Left kidney (tissue), 2 donors: ENCODE results near the gene EIF3CL. TPM values are rescaled to one million over a fixed set of nuclear protein-coding genes. Genes with fewer than 3 reads are reported as not detected.
"Not testable (repeated sequence)": the region's sequence is repeated elsewhere in the genome, so short reads cannot be mapped to it uniquely, and the experiment has no call there.

Experiments
- DNase-seq: peaks from one replicate; pipeline ENCODE4 v3.0.0-alpha.2; 2013
- polyA plus RNA-seq: library from polyadenylated mRNA; unstranded; fragments of 120-200 nt; gene quantifications from one replicate; pipeline ENCODE4 v1.2.1, GENCODE V29; 2013; ENCODE audit not compliant: insufficient read length

EIF3CL gene
- polyA plus RNA-seq, 1 donor: 98.7 TPM

DNA sequence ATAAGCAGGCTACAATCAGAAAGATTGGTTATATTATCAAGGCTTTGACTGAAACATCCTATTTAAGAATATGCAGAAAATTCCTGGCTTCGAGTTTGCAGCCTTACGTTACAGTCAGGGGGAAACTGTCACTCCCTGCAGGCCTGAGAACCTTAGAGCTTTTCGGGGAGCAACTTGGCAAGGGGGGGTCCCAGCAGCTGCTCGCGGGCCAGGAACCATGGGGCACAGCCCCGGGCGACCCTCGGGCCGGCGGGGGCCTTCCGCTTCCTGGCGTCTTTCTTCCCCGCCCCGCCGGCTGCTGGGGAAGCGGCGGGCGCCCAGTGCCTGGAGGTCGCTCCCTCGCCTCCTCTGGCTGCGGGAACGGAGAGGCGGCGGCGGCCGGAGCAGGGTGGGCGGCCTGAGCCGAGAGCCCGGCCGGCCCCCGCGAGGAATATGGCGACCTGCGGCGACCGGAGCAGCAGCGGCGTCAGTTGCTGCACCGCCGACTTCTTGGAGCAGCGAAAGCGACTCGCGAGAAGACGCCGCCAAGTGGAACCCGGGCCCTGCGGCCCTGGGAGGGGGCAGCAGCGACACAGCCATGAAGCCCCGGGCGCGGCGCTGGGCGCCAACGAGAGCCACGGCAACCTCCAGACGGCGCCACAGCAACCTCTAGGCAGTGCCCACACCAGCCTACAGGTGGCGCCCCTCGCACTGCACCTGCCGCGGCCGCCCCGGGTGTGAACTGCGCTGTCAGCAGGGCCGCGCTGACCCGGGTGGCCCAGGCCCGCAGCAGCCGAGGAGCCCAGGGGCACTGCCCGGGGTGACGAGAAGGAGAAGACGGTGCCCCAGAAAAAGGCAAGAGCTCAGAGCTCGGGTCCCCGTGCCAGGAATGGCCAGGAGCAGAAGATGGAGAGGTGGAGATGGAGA is 39.1 kb downstream of the EIF3CL start:
- DNase-seq: not testable (repeated sequence)

- DNase-seq: not testable (repeated sequence)
Observed at GRCh38 chr16:28363408-28363807, 40.2 kb downstream of the EIF3CL start, which contains the start of gene NPIPB6. TSS of gene NPIPB6 (minus strand) at chr16:28363508. CDS start at chr16:28362822, 686 bp downstream.

DNA sequence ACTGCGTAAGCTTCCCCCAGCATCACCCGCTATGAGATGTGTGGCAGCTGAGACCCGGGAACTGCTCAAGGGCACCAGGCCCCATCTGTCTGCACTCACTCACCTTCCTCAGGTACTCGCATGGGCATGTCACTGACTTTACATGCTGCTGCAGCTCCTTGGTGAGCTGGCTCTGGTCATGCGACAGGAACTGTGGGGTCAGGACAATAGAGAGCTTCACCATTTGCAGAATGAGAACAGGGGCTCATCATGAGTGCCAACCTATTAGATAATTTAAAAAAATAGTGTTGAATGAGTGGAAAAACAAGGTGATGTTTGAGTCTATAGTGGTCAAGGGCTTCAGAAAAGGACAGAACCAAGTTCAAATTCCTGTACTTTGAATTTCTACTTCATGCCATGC is 41.0 kb downstream of the EIF3CL start:
- DNase-seq: not testable (repeated sequence)

- not testable (repeated sequence) for DNase-seq
Observed at GRCh38 chr16:28338230-28338629, 65.4 kb downstream of the EIF3CL start.

GRCh38 chr16:28336940-28337710 is 66.5 kb downstream of the EIF3CL start:
- not testable (repeated sequence) for DNase-seq

GRCh38 chr16:28335678-28336077 is 68.0 kb downstream of the EIF3CL start:
- not testable (repeated sequence) for DNase-seq

DNA sequence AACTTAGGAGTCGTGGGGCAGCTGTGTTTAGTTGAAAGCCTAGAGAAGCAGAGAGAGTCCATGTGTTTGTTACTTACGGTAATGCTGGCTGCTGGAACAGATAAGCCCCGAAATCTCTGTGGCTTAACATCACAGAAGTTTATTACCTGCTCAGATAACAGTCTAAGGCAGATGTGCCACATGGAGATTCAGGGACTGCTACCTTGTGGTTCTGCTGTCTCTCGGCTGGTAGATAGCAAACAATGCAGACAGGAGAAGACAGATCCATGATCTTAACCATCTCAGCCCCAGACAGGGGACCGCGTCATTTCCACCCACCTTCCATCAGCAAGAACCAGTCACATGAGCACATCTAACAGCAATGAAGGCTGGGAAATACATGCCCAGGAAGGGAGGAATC is 71.0 kb downstream of the EIF3CL start:
- DNase-seq: not testable (repeated sequence)

- not testable (repeated sequence) for DNase-seq
Observed at GRCh38 chr16:28330981-28331380, 72.7 kb downstream of the EIF3CL start.

- DNase-seq: not testable (repeated sequence)
Observed at GRCh38 chr16:28330232-28330631, 73.4 kb downstream of the EIF3CL start.

Other genes starting within 250 kb of the EIF3CL start
- 83.1 TPM for gene XPO6, start 191.9 kb downstream of the EIF3CL start, polyA plus RNA-seq
- 16.9 TPM for gene SBK1, start 111.3 kb downstream of the EIF3CL start, polyA plus RNA-seq
- 3.8 TPM for gene NPIPB6, start 40.3 kb downstream of the EIF3CL start, polyA plus RNA-seq
- gene NPIPB7, start 68.5 kb upstream of the EIF3CL start, polyA plus RNA-seq: 0.76 TPM
- 32.5 TPM for gene CLN3, start 88.2 kb upstream of the EIF3CL start, polyA plus RNA-seq
- gene APOBR, start 90.8 kb upstream of the EIF3CL start, polyA plus RNA-seq: 0.50 TPM
- not detected for gene IL27, start 103.0 kb upstream of the EIF3CL start, polyA plus RNA-seq
- gene NUPR1, start 135.1 kb upstream of the EIF3CL start, polyA plus RNA-seq: 5.8 TPM
- 21.4 TPM for gene SGF29, start 150.1 kb upstream of the EIF3CL start, polyA plus RNA-seq
- gene SULT1A2, start 193.2 kb upstream of the EIF3CL start, polyA plus RNA-seq: 2.2 TPM
- gene SULT1A1, start 206.2 kb upstream of the EIF3CL start, polyA plus RNA-seq: 30.8 TPM
- 2.0 TPM for gene NPIPB8, start 234.2 kb upstream of the EIF3CL start, polyA plus RNA-seq